GM18517 (cell line): ENCODE data around the gene SSR2.
"Not testable (repeated sequence)": the region's sequence is repeated elsewhere in the genome, so short reads cannot be mapped to it uniquely, and the experiment has no call there.

ENCODE experiments used
- ATAC-seq: cut with Tn5 transposase; IDR thresholded peaks from one replicate; pipeline ENCODE4 v1.9.1; 2021; ENCODE audit warnings: mild to moderate bottlenecking, moderate library complexity; ENCODE audit not compliant: unreplicated experiment

The SSR2 gene

DNA sequence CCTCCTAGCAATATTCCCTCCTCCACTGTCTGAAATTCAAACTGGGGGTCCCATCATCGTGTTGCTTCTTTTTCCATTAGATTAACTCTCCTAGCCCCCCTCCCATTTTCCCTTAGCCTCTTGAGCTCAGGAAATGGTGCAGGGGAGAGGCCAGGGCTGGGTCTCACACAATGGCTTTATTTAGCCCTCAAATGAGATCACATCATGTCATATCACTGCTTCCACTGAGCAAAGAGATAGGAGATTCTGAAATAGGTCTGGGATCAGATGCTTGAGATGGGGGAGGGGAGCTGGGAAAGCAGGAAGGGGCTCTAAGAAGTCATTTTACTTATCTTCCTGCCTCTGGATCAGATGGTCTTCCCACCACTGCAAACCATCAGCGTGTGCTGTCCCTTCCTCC, 24.6 kb downstream of the SSR2 start:
- ATAC-seq = no peak

DNA sequence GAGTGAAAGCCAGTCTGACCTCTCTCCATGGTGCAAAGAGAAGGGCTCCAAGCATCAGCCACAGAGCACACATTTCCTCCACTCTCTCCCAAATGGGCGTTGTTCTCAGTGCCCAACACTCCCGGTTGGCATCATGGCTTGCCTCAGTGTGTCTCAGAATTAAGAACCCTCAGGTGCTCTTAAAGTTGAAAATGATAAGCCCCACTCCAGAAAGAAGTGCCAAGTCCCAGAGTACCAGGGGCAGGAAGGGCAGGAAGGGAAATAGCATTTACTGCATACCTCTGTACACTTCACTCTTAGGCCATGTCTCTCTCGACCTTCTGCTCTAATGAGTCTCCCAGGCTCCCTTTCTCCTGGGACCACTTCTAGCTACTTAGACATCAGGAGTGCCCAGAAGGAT, 27.2 kb downstream of the SSR2 start:
- no peak for ATAC-seq

- no peak for ATAC-seq
Measured at GRCh38 chr1:155990005-155990739, 30.6 kb downstream of the SSR2 start.

- ATAC-seq = no peak
Measured at GRCh38 chr1:155989242-155990004, 31.3 kb downstream of the SSR2 start.

DNA sequence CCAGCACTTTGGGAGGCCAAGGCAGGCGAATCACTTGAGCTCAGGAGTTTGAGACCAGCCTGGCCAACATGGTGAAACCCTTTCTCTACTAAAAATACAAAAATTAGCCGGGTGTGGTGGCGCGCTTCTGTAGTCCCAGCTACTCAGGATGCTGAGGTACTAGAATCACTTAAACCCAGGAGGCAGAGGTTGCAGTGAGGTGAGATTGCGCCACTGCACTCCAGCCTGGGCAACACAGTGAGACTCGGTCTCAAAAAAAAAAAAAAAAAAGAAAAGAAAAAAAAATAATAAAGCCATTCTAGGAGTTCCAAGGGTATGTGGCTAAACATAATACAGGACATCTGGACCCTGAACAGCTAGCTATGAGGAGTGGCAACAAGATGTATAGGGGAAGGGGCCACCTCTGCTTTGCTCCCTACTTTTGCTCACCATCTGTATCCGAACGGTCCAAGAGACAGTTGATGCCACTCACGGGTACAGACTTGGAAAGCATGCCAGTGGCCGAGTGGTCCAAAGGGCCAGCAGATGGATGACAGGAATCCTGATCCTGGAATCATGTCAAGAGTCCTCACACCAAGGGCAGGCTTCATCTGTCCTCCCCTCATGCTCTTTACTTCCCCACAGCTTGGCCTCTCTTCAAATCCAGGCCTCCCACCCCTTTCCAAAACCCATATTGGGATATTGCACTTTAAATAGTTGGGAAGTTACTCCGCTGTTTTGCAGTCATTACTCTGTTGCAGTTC, 35.7 kb downstream of the SSR2 start:
- not testable (repeated sequence) for ATAC-seq

GRCh38 chr1:155984341-155984740, 36.4 kb downstream of the SSR2 start:
- ATAC-seq = no peak

DNA sequence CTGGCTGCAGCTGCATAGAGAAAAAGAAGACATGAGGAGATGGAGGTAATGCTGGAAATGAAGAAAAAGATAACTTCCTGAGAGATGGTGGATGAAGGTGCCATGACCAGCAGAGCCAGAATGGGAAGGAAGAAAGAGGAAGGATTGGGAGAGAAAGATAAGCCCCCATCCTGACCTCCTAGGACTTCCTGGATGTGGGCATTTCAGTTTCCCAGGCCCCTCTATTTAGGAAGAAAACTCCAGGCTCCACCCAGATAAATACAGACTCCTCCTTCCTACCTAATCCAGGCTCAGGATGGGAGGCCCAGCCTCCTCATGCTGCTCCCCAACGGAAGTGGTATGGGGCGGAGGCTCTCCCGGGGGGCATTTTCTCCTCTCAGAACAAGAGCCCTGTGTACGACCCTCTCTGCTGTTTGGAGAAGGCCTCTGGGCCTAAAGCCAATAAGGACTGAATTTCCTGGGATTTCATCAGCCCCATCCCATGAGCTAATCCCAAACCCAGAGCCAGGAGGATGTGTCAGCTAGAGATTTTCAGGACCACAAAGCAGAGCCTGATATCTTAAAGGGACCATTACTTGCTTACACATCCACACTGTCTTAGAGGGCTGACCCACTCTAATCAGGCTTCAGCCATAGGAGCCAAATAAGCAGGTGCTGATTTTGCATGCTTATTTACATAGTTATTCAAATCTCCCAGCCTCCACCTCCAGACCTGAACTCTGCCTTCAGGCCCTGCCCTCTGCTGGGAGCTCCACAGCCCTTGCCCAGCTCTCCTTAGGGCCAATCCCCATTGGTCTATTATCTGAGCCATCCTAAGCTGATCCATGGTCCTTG, 37.3 kb downstream of the SSR2 start:
- ATAC-seq = no peak

DNA sequence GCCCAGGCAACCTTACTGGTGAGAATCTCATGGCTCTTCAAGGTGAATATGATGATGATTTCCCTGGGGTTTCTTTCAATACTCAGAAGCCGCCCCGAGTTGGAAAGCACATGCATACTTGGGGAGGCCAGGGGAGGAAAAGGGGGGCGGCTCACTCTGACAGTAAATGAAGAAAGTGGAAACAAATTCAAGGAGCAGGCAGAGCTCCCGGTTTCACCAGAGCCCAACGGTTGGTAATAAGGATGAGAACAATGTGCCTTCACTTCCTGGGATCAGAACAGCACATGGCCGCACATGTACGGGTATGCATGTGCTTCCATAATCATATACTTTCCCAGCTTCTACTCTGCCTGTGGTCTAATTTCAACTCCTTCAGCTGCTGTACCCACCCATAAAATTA, 38.6 kb downstream of the SSR2 start:
- no peak for ATAC-seq

GRCh38 chr1:155981266-155982088, 39.3 kb downstream of the SSR2 start:
- ATAC-seq = no peak

- no peak for ATAC-seq
Measured at GRCh38 chr1:155979597-155980343, 41.0 kb downstream of the SSR2 start.

DNA sequence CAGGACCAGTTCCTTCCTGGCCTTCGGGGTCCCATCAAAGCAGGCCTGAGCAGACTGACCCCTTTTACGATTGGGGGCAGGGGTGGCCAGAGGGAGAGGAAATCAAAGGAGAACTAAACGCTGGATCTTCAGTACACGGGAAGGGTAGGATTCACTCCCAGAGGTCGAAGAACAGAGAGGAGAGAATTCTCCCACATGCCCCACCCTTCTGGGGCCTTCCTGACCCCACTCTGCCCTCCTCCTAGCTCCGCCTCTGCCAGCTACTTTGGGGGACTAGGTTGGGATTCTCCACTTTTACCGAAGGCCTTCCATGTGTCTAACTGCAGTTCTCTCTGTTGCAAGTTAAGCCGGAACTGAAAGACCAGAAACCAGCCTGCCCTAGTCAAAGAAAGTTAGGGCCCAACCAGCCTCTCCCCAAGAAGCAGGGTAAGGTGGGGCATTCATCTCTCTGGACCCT, 41.8 kb downstream of the SSR2 start:
- no peak for ATAC-seq

DNA sequence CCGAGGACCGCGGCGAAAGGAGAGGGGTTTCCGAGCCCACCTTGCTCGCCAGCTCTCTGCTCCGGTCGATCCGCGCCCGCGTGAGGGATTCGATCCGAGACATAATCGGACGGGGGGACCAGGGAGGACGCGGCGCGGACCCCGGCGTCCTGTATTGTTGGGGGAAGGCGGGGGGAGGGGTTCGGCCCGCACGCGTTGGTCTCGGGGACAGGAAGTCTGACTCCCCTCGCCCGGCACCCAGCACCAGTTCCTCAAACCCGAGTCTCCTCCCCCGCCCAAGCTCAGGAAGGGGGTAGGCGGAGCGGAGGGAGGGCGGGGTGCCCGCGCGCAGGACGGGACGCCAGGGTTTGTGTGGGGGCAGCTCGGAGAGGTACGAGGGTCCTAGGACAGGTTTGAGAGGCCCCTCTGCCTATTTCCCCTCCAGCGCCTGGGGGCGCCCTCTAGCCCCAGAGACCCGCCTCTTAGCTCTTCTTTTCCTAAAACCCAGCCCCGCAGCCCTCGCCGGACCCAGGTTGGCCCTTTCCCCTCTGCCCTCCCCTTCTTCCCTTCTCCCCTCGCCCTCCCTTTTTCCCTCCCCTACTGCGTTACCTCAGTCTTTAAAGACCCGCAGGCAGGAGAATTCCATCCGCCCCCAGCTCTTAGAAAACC, 42.3 kb downstream of the SSR2 start, which contains the start of gene ARHGEF2:
ARHGEF2 (minus strand) TSS at position 223 of the 648 bp plus-strand sequence; CDS start at position 103, 120 bp downstream.
- no peak for ATAC-seq

- ATAC-seq = no peak
Measured at GRCh38 chr1:155977690-155978324, 42.9 kb downstream of the SSR2 start.

- no peak for ATAC-seq
Measured at GRCh38 chr1:155976913-155977689, 43.6 kb downstream of the SSR2 start.

DNA sequence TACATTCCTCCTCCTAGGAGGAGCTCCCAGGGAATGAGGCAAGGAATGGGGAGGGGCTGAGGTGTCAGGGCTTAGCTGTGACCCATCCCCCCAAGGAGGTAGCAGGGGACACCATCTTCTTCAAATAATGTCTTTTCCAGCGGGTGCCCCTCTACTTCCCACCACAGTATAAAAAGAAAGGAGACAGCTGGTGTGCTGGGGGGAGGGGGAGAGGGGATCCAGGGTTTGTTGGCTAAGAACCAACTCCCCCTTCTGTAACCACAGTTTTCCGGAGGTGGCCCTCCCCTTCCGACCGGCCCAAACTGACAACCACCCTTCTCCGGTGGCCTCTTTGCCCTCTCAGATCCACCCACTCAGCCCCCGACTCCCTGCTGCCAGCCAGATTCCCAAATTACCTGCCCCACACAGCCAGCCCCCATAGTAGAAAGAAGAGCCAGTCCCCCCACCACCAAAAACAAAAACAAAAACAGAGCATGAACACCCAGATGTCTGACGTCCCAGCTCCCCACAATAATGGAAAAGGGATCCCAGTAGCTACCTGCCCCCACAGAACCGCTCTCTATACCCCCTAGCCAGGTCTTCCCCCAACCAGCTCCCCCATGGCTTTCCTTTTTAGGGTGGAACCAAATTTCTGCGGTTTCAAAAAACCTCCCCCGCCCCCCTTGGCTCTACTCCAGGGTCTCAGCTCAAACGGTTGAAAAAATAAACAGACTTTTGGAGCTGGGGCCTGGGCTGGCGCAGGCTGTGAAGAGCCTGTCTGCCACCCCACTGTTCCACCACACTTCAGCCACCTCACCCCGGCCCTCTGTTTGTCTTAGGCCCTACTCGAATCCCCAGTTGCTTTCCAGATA, 44.5 kb downstream of the SSR2 start:
- ATAC-seq = no peak

GRCh38 chr1:155975375-155976061, 45.2 kb downstream of the SSR2 start:
- ATAC-seq = no peak
